OCI-LY1 (cell line): ENCODE results near the gene ABHD17C.

Experiments
- H2AFZ ChIP-seq: fragments of 200-600 bp; sonication (generic), shearing (Covaris generic); 2 replicates; pipeline ENCODE4 v1.6.0; 2014; ENCODE audit warnings: antibody characterized with exemption, mild to moderate bottlenecking, low read length
- H3F3A ChIP-seq: fragments of 200-600 bp; sonication (generic), shearing (Covaris generic); 2 replicates; pipeline ENCODE4 v1.6.0; 2014; ENCODE audit warnings: mild to moderate bottlenecking, antibody characterized with exemption, low read length, moderate library complexity; ENCODE audit not compliant: insufficient read depth
- H3K27ac ChIP-seq: fragments of 200-600 bp; sonication (generic); 2 replicates; pipeline ENCODE4 v1.5.1; 2014; ENCODE audit warnings: low read length, mixed run types, mild to moderate bottlenecking, low read depth; ENCODE audit not compliant: poor library complexity, severe bottlenecking
- H3K27me3 ChIP-seq: fragments of 200-600 bp; sonication (generic); 2 replicates; pipeline ENCODE4 v1.6.0; 2014; ENCODE audit warnings: antibody characterized with exemption, mild to moderate bottlenecking, low read length, moderate library complexity; ENCODE audit not compliant: insufficient read depth
- H3K36me3 ChIP-seq: fragments of 200-600 bp; sonication (generic); 2 replicates; pipeline ENCODE4 v1.6.1; 2014; ENCODE audit warnings: mild to moderate bottlenecking, antibody characterized with exemption, low read length, moderate library complexity, mixed read lengths; ENCODE audit not compliant: insufficient read depth
- H3K4me1 ChIP-seq: fragments of 200-600 bp; sonication (generic); 2 replicates; pipeline ENCODE4 v1.5.1; 2014; ENCODE audit warnings: mild to moderate bottlenecking, low read length, moderate library complexity; ENCODE audit not compliant: insufficient read depth, severe bottlenecking
- H3K4me2 ChIP-seq: fragments of 200-600 bp; sonication (generic), shearing (Covaris generic); 2 replicates; pipeline ENCODE4 v1.6.1; 2014; ENCODE audit warnings: low read length
- H3K4me3 ChIP-seq: fragments of 200-600 bp; sonication (generic); 2 replicates; pipeline ENCODE4 v1.5.1; 2014; ENCODE audit warnings: low read length, low read depth, mild to moderate bottlenecking, mixed read lengths; ENCODE audit not compliant: poor library complexity, severe bottlenecking
- H3K79me2 ChIP-seq: fragments of 200-600 bp; shearing (Covaris generic); 2 replicates; pipeline ENCODE4 v1.6.1; 2016; ENCODE audit warnings: mixed run types, low read length, mixed read lengths; ENCODE audit not compliant: insufficient read depth
- H3K9ac ChIP-seq: fragments of 200-600 bp; sonication (generic), shearing (Covaris generic); 2 replicates; pipeline ENCODE4 v1.6.1; 2014; ENCODE audit warnings: mild to moderate bottlenecking, low read length, mixed read lengths
- H3K9me2 ChIP-seq: fragments of 200-600 bp; sonication (generic), shearing (Covaris generic); 2 replicates; pipeline ENCODE4 v1.6.1; 2014; ENCODE audit warnings: low read depth, mild to moderate bottlenecking, low read length, mixed read lengths
- H3K9me3 ChIP-seq: fragments of 200-600 bp; shearing (Covaris generic); 2 replicates; pipeline ENCODE4 v1.6.1; 2014; ENCODE audit warnings: low read length, mixed read lengths
- H4K20me1 ChIP-seq: fragments of 200-600 bp; sonication (generic), shearing (Covaris generic); 2 replicates; pipeline ENCODE4 v1.6.0; 2016; ENCODE audit warnings: mild to moderate bottlenecking, low read length; ENCODE audit not compliant: insufficient read depth
- EZH2 ChIP-seq: fragments of 200-600 bp; sonication (generic), shearing (Covaris generic); IDR thresholded peaks from 2 replicates; pipeline ENCODE4 v1.8.0; 2017; ENCODE audit warnings: borderline replicate concordance, mixed run types, mild to moderate bottlenecking, antibody characterized with exemption, low read length, moderate library complexity, mixed read lengths
- TF ChIP-seq, protein P1 (sequence below): fragments of 200-600 bp; sonication (generic), shearing (Covaris generic); IDR thresholded peaks from 2 replicates; pipeline ENCODE4 v1.5.1; 2017; ENCODE audit warnings: mild to moderate bottlenecking, antibody characterized with exemption, low read length, moderate library complexity, mixed read lengths

ABHD17C gene

DNA sequence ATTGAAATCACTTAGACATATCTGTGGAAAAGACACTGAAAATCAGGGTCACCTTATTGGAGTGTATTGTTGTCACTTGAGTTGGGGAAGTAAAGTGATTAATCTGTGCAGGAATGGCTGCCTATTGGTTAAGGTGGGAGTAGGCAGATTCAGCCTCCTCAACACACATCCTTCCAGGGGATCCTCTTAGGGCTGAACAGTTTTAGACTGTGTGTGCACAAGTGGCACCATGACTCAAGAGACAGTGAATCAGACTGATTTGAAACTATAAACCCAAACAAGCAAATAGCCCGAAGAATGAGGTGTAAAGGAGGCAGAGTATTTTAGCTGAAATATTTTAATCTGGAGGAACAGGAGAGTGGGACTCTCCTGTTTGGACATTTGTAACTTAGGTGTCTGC is 4.9 kb downstream of the ABHD17C start:
- H3K9me2 ChIP-seq, result no peaks in the 10 kb centered on the region
- H3F3A ChIP-seq, result no peaks in the 10 kb centered on the region
- H3K9me3 ChIP-seq, result no peaks in the 10 kb centered on the region
- H4K20me1 ChIP-seq, result no peaks in the 10 kb centered on the region
- H2AFZ ChIP-seq, result no peak overlapping the region
- no peaks in the 10 kb centered on the region for H3K27me3 ChIP-seq
- H3K27ac ChIP-seq, result no peak overlapping the region
- no peak overlapping the region for H3K4me2 ChIP-seq
- H3K9ac ChIP-seq, result no peak overlapping the region
- H3K36me3 ChIP-seq, result no peaks in the 10 kb centered on the region
- TF ChIP-seq, protein P1, sequence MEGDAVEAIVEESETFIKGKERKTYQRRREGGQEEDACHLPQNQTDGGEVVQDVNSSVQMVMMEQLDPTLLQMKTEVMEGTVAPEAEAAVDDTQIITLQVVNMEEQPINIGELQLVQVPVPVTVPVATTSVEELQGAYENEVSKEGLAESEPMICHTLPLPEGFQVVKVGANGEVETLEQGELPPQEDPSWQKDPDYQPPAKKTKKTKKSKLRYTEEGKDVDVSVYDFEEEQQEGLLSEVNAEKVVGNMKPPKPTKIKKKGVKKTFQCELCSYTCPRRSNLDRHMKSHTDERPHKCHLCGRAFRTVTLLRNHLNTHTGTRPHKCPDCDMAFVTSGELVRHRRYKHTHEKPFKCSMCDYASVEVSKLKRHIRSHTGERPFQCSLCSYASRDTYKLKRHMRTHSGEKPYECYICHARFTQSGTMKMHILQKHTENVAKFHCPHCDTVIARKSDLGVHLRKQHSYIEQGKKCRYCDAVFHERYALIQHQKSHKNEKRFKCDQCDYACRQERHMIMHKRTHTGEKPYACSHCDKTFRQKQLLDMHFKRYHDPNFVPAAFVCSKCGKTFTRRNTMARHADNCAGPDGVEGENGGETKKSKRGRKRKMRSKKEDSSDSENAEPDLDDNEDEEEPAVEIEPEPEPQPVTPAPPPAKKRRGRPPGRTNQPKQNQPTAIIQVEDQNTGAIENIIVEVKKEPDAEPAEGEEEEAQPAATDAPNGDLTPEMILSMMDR, result no peak
- no peak for TF ChIP-seq EZH2
- no peak overlapping the region for H3K4me3 ChIP-seq
- peaks cover 9% of the 10 kb centered on the region for H3K4me1 ChIP-seq
- no peaks in the 10 kb centered on the region for H3K79me2 ChIP-seq

GRCh38 chr15:80701676-80702311 is 6.7 kb downstream of the ABHD17C start:
- no peaks in the 10 kb centered on the region for H3K4me1 ChIP-seq
- H3K27ac ChIP-seq, result no peak overlapping the region
- no peak overlapping the region for H2AFZ ChIP-seq
- H3K4me2 ChIP-seq, result no peak overlapping the region
- TF ChIP-seq EZH2, result no peak
- TF ChIP-seq, protein P1, result no peak
- no peak overlapping the region for H3K9ac ChIP-seq
- H3F3A ChIP-seq, result no peaks in the 10 kb centered on the region
- H3K79me2 ChIP-seq, result no peaks in the 10 kb centered on the region
- H3K4me3 ChIP-seq, result no peak overlapping the region
- H3K27me3 ChIP-seq, result no peaks in the 10 kb centered on the region
- H3K9me3 ChIP-seq, result no peaks in the 10 kb centered on the region
- no peaks in the 10 kb centered on the region for H4K20me1 ChIP-seq
- no peaks in the 10 kb centered on the region for H3K36me3 ChIP-seq
- H3K9me2 ChIP-seq, result no peaks in the 10 kb centered on the region

GRCh38 chr15:80703081-80703480 is 8.0 kb downstream of the ABHD17C start:
- Histone ChIP-seq H3K9me3 (no peaks in the 10 kb centered on the region), H3F3A (no peaks in the 10 kb centered on the region), H3K9me2 (no peaks in the 10 kb centered on the region), H2AFZ (no peak overlapping the region), H3K27ac (no peak overlapping the region), H3K4me1 (no peaks in the 10 kb centered on the region), H3K79me2 (no peaks in the 10 kb centered on the region), H3K9ac (no peak overlapping the region), H3K4me2 (no peak overlapping the region), H3K36me3 (no peaks in the 10 kb centered on the region), H4K20me1 (no peaks in the 10 kb centered on the region), H3K4me3 (no peak overlapping the region), H3K27me3 (no peaks in the 10 kb centered on the region)
- TF ChIP-seq, protein P1, result no peak
- no peak for TF ChIP-seq EZH2
